OCI-LY7 (cell line): ENCODE data around the gene TAF12.

Experiments
- EZH2phosphoT487 ChIP-seq: fragments of 200-600 bp; sonication (generic); IDR thresholded peaks from 2 replicates; pipeline ENCODE4 v1.6.1; 2018; ENCODE audit warnings: low read depth, borderline replicate concordance, mild to moderate bottlenecking, mixed run types, antibody characterized with exemption, low read length, moderate library complexity, mixed read lengths
- TF ChIP-seq, protein P1 (sequence below): fragments of 200-600 bp; sonication (generic); conservative IDR thresholded peaks from 2 replicates; pipeline ENCODE4 v1.5.1; 2014; ENCODE audit warnings: mild to moderate bottlenecking, antibody characterized with exemption, low read length, moderate library complexity, mixed read lengths

DNA sequence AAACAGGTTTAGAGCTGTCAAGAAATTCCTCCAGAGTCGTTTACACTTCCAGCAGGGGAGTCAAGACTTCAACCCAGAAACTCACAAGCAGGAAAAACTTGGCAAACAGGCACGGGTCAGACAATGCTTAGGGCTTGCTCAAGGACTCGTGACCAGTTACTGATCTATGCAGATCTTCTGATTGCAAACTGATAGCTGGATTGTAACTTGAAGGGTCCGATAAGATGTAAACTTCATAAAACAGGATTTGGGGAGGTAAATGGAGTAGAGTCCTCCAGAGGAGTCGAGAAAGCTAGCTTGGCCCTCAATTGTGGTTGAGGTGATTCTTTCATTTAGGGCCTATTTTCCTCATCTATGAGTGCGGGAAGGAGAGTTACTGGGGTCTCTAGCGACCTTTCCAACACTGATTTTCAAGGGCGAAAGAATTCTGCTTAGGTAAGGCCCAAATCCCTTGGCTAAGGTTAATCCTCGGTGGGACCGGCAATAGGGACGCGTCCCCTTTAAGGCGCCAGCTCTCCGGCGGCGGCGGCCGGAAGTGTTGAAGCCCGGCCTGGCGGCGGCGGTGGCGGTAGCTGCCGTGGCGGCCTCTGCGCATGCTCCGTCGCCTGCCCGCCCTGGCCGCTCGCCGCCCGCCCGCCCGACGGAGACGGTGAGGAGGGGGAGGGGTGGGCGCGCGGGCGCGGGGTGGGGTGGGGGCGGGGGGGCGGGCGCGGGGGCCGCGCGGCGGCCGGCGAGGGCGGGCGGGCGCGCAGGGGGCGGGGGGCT lies 25.5 kb upstream of the TAF12 start, which contains the start of gene GMEB1:
- TF ChIP-seq, protein P1, sequence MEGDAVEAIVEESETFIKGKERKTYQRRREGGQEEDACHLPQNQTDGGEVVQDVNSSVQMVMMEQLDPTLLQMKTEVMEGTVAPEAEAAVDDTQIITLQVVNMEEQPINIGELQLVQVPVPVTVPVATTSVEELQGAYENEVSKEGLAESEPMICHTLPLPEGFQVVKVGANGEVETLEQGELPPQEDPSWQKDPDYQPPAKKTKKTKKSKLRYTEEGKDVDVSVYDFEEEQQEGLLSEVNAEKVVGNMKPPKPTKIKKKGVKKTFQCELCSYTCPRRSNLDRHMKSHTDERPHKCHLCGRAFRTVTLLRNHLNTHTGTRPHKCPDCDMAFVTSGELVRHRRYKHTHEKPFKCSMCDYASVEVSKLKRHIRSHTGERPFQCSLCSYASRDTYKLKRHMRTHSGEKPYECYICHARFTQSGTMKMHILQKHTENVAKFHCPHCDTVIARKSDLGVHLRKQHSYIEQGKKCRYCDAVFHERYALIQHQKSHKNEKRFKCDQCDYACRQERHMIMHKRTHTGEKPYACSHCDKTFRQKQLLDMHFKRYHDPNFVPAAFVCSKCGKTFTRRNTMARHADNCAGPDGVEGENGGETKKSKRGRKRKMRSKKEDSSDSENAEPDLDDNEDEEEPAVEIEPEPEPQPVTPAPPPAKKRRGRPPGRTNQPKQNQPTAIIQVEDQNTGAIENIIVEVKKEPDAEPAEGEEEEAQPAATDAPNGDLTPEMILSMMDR = no peak
- no peak for TF ChIP-seq EZH2phosphoT487
